Left ventricle myocardium inferior (tissue), 1 donor: Measurements from ENCODE around the gene MAML3. TPM values are rescaled to one million over a fixed set of nuclear protein-coding genes. Genes with fewer than 3 reads are reported as not detected.
A peak's percentile ranks its signal among the peaks of the same experiment; 100 is the strongest.

ENCODE experiments used
- DNase-seq: peaks from one replicate; pipeline ENCODE4 v3.0.0-alpha.2; 2020
- H3K27ac ChIP-seq: fragments of 200-600 bp; replicated peaks from 2 replicates; pipeline ENCODE4 v1.8.0; 2021
- H3K27me3 ChIP-seq: fragments of 200-600 bp; 2 replicates; pipeline ENCODE4 v1.8.0; 2021; ENCODE audit warnings: low read depth
- H3K36me3 ChIP-seq: fragments of 200-600 bp; 2 replicates; pipeline ENCODE4 v1.8.0; 2021
- H3K4me1 ChIP-seq: fragments of 200-600 bp; 2 replicates; pipeline ENCODE4 v1.8.0; 2021
- H3K4me3 ChIP-seq: fragments of 200-600 bp; 2 replicates; pipeline ENCODE4 v1.8.0; 2021; ENCODE audit warnings: mild to moderate bottlenecking, moderate library complexity
- H3K9me3 ChIP-seq: fragments of 200-600 bp; replicated peaks from 2 replicates; pipeline ENCODE4 v1.8.0; 2021
- CTCF ChIP-seq: fragments of 200-600 bp; IDR thresholded peaks from 2 replicates; pipeline ENCODE4 v1.8.0; 2021; ENCODE audit warnings: antibody characterized with exemption, mild to moderate bottlenecking, borderline replicate concordance
- intact Hi-C: fragments of 100-400 bp; cut with micrococcal nuclease; formaldehyde crosslinking; loops from one replicate; pipeline ENCODE4 v1.11.0; 2022
- total RNA-seq: library from RNA; stranded (reverse); fragmentation: NEBNext Ultra II Directional; extraction: Animal tissue kit (Norgen Biotek cat#: 25700); gene quantifications from one replicate; pipeline ENCODE4 v1.2.1, GENCODE V29; 2021
- donor health status: DM: no; HTN: yes; CAD: no; lungs with severe emphysema.

MAML3 gene
- total RNA-seq, 1 donor from 2014 or later: 2.6 TPM

GRCh38 chr4:139764182-139764581 lies 389.8 kb downstream of the MAML3 start:
- Histone ChIP-seq H3K36me3 (no peaks in the 10 kb centered on the region), H3K9me3 (no peaks in the 10 kb centered on the region), H3K4me3 (peak overlapping the region; percentile 55), H3K27ac (peak overlapping the region; percentile 92), H3K4me1 (peaks cover 58% of the 10 kb centered on the region), H3K27me3 (no peaks in the 10 kb centered on the region)
- intact Hi-C loops: no loop called here
- peak; percentile 47 for DNase-seq
- TF ChIP-seq CTCF: no peak

GRCh38 chr4:139763672-139764071 lies 390.3 kb downstream of the MAML3 start:
- intact Hi-C loops: no loop called here
- H3K4me3 ChIP-seq: peak overlapping the region; percentile 55
- DNase-seq: no peak
- H3K27me3 ChIP-seq: no peaks in the 10 kb centered on the region
- peak overlapping the region; percentile 92 for H3K27ac ChIP-seq
- H3K36me3 ChIP-seq: no peaks in the 10 kb centered on the region
- TF ChIP-seq CTCF: no peak
- H3K9me3 ChIP-seq: no peaks in the 10 kb centered on the region
- peaks cover 58% of the 10 kb centered on the region for H3K4me1 ChIP-seq

- no peak for TF ChIP-seq CTCF
- Histone ChIP-seq H3K9me3 (no peaks in the 10 kb centered on the region), H3K4me3 (peak overlapping the region; percentile 55), H3K27me3 (no peaks in the 10 kb centered on the region), H3K36me3 (no peaks in the 10 kb centered on the region), H3K4me1 (peaks cover 58% of the 10 kb centered on the region), H3K27ac (peak overlapping the region; percentile 92)
- intact Hi-C loops: no loop called here
- no peak for DNase-seq
These were observed 390.8 kb downstream of the MAML3 start for GRCh38 chr4:139763205-139763604.

GRCh38 chr4:139762720-139763119 lies 391.3 kb downstream of the MAML3 start:
- Histone ChIP-seq H3K4me1 (peaks cover 58% of the 10 kb centered on the region), H3K27ac (peak overlapping the region; percentile 92), H3K27me3 (no peaks in the 10 kb centered on the region), H3K4me3 (peak overlapping the region; percentile 55), H3K9me3 (no peaks in the 10 kb centered on the region), H3K36me3 (no peaks in the 10 kb centered on the region)
- no peak for DNase-seq
- intact Hi-C loops: no loop called here
- no peak for TF ChIP-seq CTCF

- TF ChIP-seq CTCF: peak; percentile 57
- H3K27ac ChIP-seq: peak overlapping the region; percentile 92
- no peaks in the 10 kb centered on the region for H3K36me3 ChIP-seq
- no peak for DNase-seq
- H3K4me1 ChIP-seq: peaks cover 63% of the 10 kb centered on the region
- no peaks in the 10 kb centered on the region for H3K9me3 ChIP-seq
- H3K27me3 ChIP-seq: no peaks in the 10 kb centered on the region
- intact Hi-C loops: no loop called here
- no peak overlapping the region for H3K4me3 ChIP-seq
These were observed 392.5 kb downstream of the MAML3 start for GRCh38 chr4:139761461-139761860.

- no peak overlapping the region for H3K4me3 ChIP-seq
- H3K27me3 ChIP-seq: no peaks in the 10 kb centered on the region
- TF ChIP-seq CTCF: no peak
- peaks cover 62% of the 10 kb centered on the region for H3K4me1 ChIP-seq
- no peaks in the 10 kb centered on the region for H3K36me3 ChIP-seq
- no peak for DNase-seq
- H3K27ac ChIP-seq: peak overlapping the region; percentile 20
- intact Hi-C loops: no loop called here
- no peaks in the 10 kb centered on the region for H3K9me3 ChIP-seq
These were observed 393.4 kb downstream of the MAML3 start for GRCh38 chr4:139760567-139760966.
